Choroid plexus epithelial cell (primary cell): ENCODE results near the gene CDK12.
"Not testable (repeated sequence)": the region's sequence is repeated elsewhere in the genome, so short reads cannot be mapped to it uniquely, and the experiment has no call there.

Experiments
- DNase-seq: peaks from one replicate; pipeline ENCODE4 v3.0.0-alpha.2; 2010; ENCODE audit warnings: low read depth
- H3K4me3 ChIP-seq: 2 replicates; pipeline ENCODE4 v1.5.1; 2011; ENCODE audit warnings: low read depth, mild to moderate bottlenecking, control low read depth, low read length, moderate library complexity
- TF ChIP-seq, protein P1 (sequence below): conservative IDR thresholded peaks from 2 replicates; pipeline ENCODE4 v1.5.1; 2011; ENCODE audit warnings: low read depth, mild to moderate bottlenecking, control low read depth, inconsistent platforms, low read length, moderate library complexity

Gene CDK12

DNA sequence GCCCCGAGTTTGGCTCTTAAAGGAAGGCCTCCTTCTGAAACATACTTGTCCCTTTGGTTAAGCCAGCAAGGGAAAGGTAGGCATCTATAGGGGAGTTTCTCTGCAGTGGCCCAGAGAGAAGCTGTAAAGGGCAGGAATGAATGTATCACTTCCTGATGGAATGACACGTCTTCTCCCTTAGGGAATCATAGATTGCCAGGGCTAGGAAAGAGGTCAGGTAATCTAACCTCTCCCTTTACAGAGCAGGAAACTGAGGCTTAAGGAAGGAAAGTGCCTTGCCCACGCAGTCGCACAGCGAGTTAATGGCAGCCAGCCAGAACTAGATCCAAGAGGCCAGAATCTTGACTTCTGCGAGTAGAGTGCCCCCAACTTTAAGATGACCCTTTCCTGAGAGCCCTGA lies 80.4 kb downstream of the CDK12 start:
- no peak for DNase-seq
- TF ChIP-seq, protein P1, sequence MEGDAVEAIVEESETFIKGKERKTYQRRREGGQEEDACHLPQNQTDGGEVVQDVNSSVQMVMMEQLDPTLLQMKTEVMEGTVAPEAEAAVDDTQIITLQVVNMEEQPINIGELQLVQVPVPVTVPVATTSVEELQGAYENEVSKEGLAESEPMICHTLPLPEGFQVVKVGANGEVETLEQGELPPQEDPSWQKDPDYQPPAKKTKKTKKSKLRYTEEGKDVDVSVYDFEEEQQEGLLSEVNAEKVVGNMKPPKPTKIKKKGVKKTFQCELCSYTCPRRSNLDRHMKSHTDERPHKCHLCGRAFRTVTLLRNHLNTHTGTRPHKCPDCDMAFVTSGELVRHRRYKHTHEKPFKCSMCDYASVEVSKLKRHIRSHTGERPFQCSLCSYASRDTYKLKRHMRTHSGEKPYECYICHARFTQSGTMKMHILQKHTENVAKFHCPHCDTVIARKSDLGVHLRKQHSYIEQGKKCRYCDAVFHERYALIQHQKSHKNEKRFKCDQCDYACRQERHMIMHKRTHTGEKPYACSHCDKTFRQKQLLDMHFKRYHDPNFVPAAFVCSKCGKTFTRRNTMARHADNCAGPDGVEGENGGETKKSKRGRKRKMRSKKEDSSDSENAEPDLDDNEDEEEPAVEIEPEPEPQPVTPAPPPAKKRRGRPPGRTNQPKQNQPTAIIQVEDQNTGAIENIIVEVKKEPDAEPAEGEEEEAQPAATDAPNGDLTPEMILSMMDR, result no peak
- H3K4me3 ChIP-seq, result no peak overlapping the region

DNA sequence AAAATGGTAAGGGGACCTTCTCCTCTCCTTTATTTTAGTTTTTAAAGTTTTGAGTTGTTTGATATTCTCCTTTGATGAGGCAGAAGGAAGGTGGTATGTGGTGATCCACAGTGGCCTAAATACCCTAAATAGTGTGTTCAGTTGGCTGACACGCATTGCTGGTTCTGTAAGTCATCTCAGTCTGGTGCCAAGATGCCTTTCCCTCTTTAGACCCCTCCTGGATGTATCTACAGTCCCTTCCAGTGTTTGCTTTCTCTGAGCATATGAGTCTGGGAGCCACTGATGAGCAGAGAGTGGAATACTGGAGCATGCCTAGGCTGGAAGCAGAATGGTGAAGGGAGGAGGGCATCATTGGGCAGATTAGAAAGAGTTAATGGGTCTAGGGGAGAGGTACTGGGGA lies 81.9 kb downstream of the CDK12 start:
- TF ChIP-seq, protein P1, result no peak

DNA sequence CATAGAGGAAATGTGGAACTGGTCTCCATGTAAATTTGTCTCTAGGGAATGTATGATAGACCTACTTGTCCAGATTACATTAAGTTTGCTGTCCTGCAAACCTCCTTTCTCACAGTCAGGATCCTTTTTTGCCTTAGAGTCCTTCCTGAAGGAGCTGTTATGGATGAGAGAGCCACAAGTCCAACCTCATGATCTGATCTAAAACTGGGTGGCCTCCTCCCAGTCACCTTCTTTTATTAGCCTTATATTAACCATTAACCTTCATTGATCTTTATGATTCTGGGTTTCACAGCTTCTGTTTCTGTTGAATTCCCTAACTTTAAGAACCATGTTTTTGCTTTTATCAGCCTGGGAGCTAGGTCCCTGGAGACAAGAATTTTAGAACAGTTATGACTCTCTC lies 82.4 kb downstream of the CDK12 start:
- H3K4me3 ChIP-seq, result no peak overlapping the region
- TF ChIP-seq, protein P1, result no peak
- no peak for DNase-seq

More for the DNA sequence above, 81.9 kb downstream of the CDK12 start:
- DNase-seq, result no peak
- no peak overlapping the region for H3K4me3 ChIP-seq

DNA sequence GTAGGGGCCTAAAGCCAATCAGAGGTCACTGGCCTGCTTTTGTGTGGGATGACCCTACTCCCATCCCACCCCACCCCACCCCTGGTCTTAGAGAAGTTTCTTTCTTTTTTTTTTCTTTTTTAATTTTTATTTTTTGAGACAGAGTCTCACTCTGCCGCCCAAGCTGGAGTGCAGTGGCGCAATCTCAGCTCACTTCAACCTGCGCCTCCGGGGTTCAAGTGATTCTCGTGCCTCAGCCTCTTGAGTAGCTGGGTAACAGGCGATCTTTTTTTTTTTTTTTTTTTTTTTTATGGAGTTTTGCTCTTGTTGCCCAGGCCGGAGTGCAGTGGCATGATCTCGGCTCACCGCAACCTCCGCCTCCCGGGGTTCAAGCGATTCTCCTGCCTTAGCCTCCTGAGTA lies 83.1 kb downstream of the CDK12 start:
- not testable (repeated sequence) for DNase-seq, H3K4me3 ChIP-seq

DNA sequence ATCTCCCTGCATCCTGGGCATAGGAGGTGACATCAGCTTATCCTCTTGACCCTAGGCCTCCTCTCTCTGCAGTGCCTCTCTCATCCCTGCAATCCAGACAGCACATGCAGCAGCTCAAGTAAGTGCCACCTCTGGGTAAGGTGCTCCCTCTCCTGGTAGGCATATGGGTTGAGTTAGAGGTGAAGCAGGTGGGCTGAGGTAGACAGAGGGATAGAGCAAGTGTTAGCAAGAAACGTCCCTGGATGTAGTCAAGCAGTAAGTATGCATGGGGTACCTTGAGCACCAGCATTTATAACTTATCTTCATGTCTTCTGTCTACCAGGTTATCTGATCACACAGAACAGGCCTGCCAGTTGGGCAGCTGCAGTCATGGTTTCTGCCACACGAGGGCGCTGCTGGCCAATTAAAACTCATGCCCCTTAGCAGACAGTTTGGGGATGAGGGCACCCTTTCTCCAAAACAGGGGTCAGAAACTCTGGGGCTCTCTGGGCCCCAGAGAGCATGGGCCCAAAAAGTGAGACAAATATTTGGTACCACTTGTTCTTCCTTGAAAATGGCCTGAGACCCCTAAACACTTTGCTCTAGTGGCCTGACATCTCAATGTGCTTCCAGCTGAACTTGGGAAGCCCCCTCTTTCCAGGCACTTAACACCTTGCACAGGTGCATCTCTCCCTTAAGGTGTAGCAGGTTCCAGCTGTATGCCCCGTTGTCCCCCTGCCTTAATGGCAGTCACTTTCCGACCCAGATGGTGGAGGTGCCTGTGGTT lies 86.6 kb downstream of the CDK12 start:
- no peak overlapping the region for H3K4me3 ChIP-seq
- TF ChIP-seq, protein P1, result peak; percentile 90
- peak; percentile 55 for DNase-seq

DNA sequence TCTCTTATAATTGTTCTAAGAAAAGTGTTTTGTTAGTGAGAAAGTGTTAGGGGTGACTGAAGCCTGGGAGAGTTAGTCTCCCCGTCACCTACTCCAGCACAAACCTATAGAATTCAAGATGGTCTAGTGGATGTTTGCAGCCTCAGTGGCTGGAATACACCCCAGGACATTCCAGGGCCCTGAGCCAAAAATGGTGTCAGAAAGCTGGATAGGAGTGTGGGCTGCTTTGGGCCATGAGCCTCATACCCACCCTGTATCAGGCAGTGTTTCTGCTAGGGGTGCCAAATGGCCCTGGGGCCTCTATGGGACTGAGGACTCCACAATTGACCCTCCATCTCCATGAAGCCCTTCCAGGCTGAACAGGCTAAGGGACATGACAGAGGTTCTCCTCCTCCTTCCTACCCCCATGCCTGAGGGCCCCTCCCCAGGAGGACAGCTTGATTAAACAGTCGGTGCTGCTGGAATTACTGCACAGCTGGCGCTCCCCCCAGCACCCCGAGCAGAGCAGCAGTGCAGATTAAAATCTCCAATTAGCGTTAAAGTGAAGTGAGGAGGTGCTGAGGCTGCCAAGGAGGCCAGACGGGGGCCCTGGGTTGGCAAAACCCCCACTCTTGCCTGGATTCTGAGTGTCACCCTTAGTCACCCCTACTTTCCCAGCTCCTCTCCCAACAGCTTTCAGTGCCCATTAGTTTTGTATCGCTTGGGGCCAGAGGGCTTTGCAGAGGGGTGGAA lies 87.4 kb downstream of the CDK12 start:
- no peak overlapping the region for H3K4me3 ChIP-seq
- peak; percentile 63 for DNase-seq

More for the DNA sequence above, 87.4 kb downstream of the CDK12 start:
- TF ChIP-seq, protein P1, result no peak
